Upper lobe of right lung (tissue), 1 donor: ENCODE measurements around the gene MRPL12. TPM values are rescaled to one million over a fixed set of nuclear protein-coding genes. Genes with fewer than 3 reads are reported as not detected.

Experiments used
- ATAC-seq: fragments of 200-7000 bp; cut with Tn5 transposase; one replicate; pipeline ENCODE4 v1.9.1; 2020; ENCODE audit warnings: mild to moderate bottlenecking, moderate library complexity
- DNase-seq: peaks from one replicate; pipeline ENCODE4 v3.0.0-alpha.2; 2020
- H3K27ac ChIP-seq: fragments of 200-600 bp; one replicate; pipeline ENCODE4 v1.8.0; 2022
- H3K27me3 ChIP-seq: fragments of 200-600 bp; one replicate; pipeline ENCODE4 v1.8.0; 2022; ENCODE audit warnings: mild to moderate bottlenecking
- H3K36me3 ChIP-seq: fragments of 200-600 bp; one replicate; pipeline ENCODE4 v1.8.0; 2022
- H3K4me1 ChIP-seq: fragments of 200-600 bp; one replicate; pipeline ENCODE4 v1.8.0; 2022
- H3K4me3 ChIP-seq: fragments of 200-600 bp; one replicate; pipeline ENCODE4 v1.8.0; 2022; ENCODE audit warnings: mild to moderate bottlenecking
- H3K9me3 ChIP-seq: fragments of 200-600 bp; one replicate; pipeline ENCODE4 v1.8.0; 2022
- CTCF ChIP-seq: fragments of 200-600 bp; IDR thresholded peaks from one replicate; pipeline ENCODE4 v1.8.0; 2022; ENCODE audit warnings: antibody characterized with exemption
- intact Hi-C: fragments of 100-400 bp; cut with DNase I; formaldehyde crosslinking; loops from one replicate; pipeline ENCODE4 v1.11.0; 2022
- total RNA-seq: library from RNA; stranded (reverse); fragmentation: NEBNext Ultra II Directional; extraction: Animal tissue kit (Norgen Biotek cat#: 25700); gene quantifications from one replicate; pipeline ENCODE4 v1.2.1, GENCODE V29; 2021
- donor health status: DM: no; HTN: yes; CAD: no; lungs with severe emphysema.

Gene MRPL12
- total RNA-seq, 1 donor from 2014 or later: 40.3 TPM

GRCh38 chr17:81696218-81696941, 6.8 kb upstream of the MRPL12 start:
- H3K36me3 ChIP-seq: peaks cover 93% of the 10 kb centered on the region

DNA sequence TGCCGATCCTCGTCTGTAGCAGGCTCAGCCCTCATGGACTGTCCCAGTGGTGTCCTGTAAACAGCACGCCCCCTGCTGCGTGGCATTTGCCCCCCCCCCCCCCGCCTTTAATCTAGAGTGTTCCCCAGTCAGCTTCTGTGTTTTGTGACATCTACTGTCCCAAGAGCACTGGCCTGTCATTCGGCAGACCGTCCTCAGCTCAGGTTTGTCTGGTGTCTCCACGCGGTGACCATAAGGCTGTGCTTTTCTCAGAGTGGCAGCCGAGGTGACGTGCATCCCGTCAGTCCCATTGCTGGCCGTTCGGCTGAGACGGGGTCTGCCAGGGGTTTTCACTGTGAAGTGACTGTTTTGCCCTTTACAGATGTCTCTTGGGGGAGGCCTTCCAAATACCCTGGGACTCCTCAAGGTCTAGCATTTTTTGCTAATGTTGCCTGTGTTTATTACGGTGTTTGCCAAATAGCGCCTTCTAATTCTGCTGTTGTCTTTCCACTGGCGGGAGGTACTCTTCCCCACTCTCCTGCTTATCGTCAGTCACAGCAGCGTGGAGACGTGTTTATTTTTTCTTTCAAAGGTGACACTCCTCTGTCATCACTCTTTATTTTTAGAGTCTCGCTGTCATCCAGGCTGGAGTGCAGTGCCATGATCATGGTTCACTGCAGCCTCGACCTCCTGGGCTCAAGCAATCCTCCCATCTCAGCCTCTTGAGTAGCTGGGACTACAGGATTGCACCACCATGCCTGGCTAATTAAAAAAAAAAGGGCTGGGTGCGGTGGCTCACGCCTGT, 5.7 kb upstream of the MRPL12 start:
- H3K27me3 ChIP-seq: no peaks in the 10 kb centered on the region
- H3K4me3 ChIP-seq: no peak overlapping the region
- DNase-seq (no peak), ATAC-seq (no peak)
- H3K9me3 ChIP-seq: no peaks in the 10 kb centered on the region
- H3K4me1 ChIP-seq: peaks cover 18% of the 10 kb centered on the region
- intact Hi-C loops: no loop called here
- H3K27ac ChIP-seq: no peak overlapping the region
- TF ChIP-seq CTCF: no peak
- H3K36me3 ChIP-seq: peaks cover 85% of the 10 kb centered on the region

More at GRCh38 chr17:81696218-81696941, 6.8 kb upstream of the MRPL12 start:
- Histone ChIP-seq H3K4me3 (no peak overlapping the region), H3K27me3 (no peaks in the 10 kb centered on the region), H3K4me1 (peaks cover 7% of the 10 kb centered on the region), H3K27ac (no peak overlapping the region), H3K9me3 (no peaks in the 10 kb centered on the region)
- DNase-seq (no peak), ATAC-seq (no peak)
- no peak for TF ChIP-seq CTCF
- intact Hi-C loops: no loop called here

- Histone ChIP-seq H3K27me3 (no peaks in the 10 kb centered on the region), H3K9me3 (no peaks in the 10 kb centered on the region), H3K4me3 (no peak overlapping the region), H3K36me3 (peaks cover 65% of the 10 kb centered on the region), H3K4me1 (peaks cover 30% of the 10 kb centered on the region), H3K27ac (no peak overlapping the region)
- intact Hi-C loops: no loop called here
- ATAC-seq (no peak), DNase-seq (peak; percentile 65)
- no peak for TF ChIP-seq CTCF
These were observed 2.5 kb upstream of the MRPL12 start for GRCh38 chr17:81700353-81701287.

DNA sequence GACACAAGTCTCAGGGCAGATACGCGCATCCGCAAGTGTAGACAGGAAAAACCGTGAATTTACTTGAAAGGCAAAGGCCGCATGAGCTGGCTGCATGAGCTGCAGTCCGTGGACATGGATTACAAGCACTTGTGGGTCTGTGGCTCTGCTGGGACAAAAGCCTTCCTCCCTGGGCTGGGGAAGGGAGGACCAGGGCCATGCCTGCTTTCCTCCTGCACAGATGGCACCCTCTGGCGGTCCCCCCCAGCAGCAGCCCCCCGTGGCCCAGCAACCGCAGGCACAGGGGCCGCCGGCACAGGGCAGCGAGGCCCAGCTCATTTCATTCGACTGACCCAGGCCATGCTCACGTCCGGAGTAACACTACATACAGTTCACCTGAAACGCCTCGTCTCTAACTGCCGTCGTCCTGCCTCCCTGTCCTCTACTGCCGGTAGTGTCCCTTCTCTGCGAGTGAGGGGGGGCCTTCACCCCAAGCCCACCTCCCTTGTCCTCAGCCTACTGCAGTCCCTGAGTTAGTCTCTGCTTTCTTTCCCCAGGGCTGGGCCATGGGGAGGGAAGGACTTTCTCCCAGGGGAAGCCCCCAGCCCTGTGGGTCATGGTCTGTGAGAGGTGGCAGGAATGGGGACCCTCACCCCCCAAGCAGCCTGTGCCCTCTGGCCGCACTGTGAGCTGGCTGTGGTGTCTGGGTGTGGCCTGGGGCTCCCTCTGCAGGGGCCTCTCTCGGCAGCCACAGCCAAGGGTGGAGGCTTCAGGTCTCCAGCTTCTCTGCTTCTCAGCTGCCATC, 1.7 kb upstream of the MRPL12 start:
- intact Hi-C loops: no loop called here
- Histone ChIP-seq H3K27ac (no peak overlapping the region), H3K4me3 (peak overlapping the region; percentile 88), H3K27me3 (no peaks in the 10 kb centered on the region), H3K36me3 (peaks cover 64% of the 10 kb centered on the region), H3K9me3 (no peaks in the 10 kb centered on the region), H3K4me1 (peaks cover 30% of the 10 kb centered on the region)
- ATAC-seq: no peak
- TF ChIP-seq CTCF: no peak
- DNase-seq: no peak
